Measurements from ENCODE around the gene CACNB4.

- no peak for TF ChIP-seq CTCF (IDR thresholded peaks at IDR 0.05)
- TF ChIP-seq POLR2AphosphoS5 (IDR thresholded peaks at IDR 0.05), result no peak
Measured at GRCh38 chr2:152132306-152132705, 33.5 kb upstream of the CACNB4 start.
